COLO829 (cell line): Measurements from ENCODE around the gene MEI1.

Experiments used
- DNase-seq: peaks from one replicate; pipeline ENCODE4 v3.0.0; 2012; ENCODE audit warnings: low spot score

MEI1 gene

GRCh38 chr22:41782751-41783150 is 83.4 kb downstream of the MEI1 start:
- no peak for DNase-seq

GRCh38 chr22:41787331-41787730 is 88.0 kb downstream of the MEI1 start:
- DNase-seq: no peak

- DNase-seq: no peak
These were observed 94.6 kb downstream of the MEI1 start for GRCh38 chr22:41793871-41794270.

- DNase-seq: no peak
These were observed 99.4 kb downstream of the MEI1 start for GRCh38 chr22:41798736-41799135.

GRCh38 chr22:41799486-41800347 is 100.4 kb downstream of the MEI1 start:
- no peak for DNase-seq

DNA sequence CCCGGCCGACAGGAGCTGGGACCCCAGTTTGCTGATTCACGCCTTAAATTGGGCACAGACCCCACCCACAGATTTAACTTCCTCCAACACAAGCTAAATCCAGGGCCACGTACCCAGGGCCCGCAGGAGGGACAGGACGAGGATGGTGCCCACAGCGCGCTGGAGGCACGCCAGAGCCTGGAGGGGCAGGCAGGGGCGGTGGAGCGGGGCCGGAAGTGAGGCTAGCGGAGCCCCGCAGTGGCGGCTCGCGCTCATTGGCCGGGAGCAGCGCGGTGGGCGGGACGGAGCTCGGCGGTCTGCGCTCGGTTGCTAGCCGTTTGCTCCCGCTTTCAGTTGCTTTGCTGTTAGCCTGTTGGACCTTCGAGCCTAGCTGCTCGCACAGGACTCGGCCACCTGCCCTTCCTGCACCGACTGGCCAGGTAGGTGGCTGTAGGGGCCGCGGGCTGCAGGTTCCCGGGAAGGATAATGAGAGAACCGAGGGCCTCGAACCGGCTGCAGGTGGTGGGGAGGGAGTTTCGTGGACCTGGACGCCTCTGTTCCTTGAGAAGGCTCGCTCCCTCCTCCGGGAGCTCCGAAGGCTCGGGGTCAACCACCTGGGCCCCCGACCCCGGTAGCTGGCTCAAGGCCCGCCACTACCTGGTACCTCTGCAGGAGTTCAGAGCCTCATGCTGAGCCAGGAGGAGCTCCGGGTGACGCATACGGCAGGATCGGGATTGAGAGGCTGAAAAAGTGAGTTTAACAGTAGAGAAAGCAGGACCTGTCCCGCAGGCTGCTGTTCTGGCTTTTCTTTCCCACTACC is 101.2 kb downstream of the MEI1 start, which contains the start of gene CCDC134:
Gene CCDC134 (plus strand): TSS at position 332 of the 799 bp plus-strand sequence. CDS start 8,212 bp downstream, outside the sequence.
- peak; percentile 94 for DNase-seq

- no peak for DNase-seq
These were observed 102.0 kb downstream of the MEI1 start for GRCh38 chr22:41801147-41801819.

GRCh38 chr22:41801886-41802285 is 102.6 kb downstream of the MEI1 start:
- DNase-seq: no peak

DNA sequence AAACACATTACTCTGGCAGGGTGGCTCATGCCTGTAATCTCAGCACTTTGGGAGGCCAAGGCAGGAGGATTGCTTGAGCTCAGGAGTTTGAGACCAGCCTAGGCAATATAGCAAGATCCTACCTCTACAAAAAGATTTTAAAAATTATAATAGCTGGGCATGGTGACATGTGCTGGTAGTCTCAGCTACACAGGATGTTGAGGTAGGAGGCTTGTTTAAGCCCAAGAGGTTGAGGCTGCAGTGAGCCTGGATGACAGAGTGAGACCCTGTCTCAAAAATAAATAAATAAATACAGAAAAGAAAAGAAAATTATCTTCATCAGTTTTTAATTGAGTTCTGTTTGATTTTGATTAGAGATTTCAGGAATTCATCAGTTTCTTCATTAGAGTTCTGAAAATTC is 106.3 kb downstream of the MEI1 start:
- DNase-seq: no peak

- no peak for DNase-seq
These were observed 109.1 kb downstream of the MEI1 start for GRCh38 chr22:41808400-41808799.

DNA sequence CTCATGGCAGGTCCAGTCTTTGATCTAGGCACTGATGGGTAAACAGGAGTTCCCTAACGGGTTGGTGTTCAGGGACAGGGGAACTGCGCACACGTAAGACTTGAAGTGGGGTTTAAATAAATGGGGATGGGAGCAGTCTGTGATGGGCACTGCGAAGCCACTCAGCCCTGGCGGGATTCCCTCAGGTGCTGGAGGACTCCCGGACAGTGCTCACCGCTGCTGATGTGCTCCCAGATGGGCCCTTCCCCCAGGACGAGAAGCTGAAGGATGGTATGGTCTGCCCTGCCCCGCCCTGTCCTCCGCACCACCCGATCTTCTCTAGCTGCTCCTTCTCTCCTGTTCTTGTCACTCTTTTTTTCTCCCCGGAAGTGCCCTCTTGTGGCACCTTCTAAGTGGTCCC is 110.7 kb downstream of the MEI1 start:
- DNase-seq: no peak

DNA sequence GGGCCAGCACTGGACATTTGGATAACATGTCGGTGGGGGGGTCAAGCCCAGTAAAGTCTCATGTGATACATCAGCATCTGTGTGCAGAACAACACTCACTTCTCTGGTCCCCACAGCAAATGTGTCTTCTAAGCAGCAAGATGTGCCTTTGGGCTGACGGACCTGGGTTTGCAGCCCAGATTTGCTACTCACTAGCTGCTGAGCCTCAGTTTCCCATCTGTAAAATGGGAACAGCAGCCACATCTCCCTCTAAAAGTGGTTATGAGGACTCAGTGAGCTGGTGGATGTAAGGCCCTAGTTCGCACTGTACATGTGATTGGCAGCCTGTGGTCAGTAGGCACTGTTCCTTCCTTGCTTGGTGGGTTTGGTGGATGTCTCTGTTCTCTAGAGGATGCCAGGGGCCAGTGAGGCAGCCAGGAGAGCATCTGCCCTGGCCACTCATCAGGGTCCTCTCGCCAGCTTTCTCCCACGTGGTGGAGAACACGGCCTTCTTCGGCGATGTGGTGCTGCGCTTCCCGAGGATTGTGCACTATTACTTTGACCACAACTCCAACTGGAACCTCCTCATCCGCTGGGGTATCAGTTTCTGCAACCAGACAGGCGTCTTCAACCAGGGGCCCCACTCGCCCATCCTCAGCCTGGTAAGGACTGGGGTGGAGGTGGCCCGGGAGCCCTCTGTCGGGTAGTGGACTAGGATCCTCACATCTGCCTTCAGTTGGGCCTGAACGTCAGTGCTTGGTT is 113.7 kb downstream of the MEI1 start:
- no peak for DNase-seq

DNA sequence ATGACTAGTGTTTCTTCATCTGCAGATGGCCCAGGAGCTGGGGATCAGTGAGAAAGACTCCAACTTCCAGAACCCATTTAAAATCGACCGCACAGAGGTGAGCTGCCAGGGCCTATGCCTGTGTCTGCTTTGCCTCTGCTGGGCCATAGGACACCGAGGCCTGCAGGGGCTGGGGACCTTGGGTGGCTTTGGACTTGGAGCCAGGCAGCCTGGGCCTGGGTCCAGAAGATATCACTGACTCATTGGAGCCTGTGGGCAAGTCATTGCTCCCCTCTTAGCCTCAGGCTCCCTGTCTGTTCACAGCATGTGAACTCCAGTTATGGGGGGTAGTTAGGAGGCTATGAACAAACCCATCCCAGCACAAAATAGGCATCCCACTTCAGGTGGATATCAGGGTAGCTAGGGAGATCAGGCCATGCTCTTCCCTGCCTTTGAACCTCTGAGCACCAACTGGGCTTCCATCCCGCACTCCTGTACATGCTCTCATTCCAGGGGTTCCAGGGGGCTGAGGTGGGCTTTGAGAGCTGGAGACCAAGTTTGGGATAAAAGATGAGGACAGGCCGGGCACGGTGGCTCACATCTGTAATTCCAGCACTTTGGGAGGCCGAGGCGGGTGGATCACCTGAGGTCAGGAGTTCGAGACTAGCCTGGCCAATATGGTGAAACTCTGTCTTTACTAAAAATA is 114.6 kb downstream of the MEI1 start:
- DNase-seq: no peak

GRCh38 chr22:41815716-41816115 is 116.4 kb downstream of the MEI1 start:
- no peak for DNase-seq

DNA sequence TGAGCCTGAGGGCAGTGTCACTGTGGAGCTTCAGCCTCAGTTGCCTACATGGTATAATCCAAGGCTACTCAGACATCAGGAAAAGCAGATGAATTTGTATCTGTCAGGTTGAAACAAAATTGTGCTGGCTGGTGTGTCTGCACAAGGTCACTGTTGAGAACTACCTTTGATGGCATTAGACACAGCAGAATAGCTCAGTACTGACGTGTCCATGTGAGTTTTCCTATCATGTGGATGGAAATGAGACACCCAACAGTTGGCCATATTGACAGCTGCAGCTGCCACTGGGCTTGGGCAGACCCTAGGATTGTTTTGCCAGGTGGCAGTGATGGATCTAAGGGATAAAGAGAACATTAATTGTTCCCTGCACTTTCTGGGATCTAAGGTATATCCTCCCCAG is 116.9 kb downstream of the MEI1 start:
- no peak for DNase-seq

DNA sequence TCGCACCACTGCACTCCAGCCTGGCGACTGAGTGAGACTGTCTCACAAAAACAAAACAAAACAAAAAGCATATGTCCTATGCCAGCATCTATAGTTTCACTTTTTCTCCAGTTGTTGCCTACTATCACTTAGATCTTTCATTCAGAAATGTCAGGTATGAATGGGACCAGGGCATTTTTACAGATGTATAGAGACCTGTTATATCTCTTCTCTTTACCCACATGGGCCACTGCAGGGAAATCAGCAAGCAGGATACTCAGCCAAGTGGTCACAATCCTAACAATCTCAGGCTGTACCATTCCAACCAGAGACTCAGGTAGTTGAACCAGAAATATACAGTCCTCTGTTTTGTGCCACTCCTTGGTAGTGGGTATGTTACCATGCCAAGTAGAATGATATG is 117.6 kb downstream of the MEI1 start:
- no peak for DNase-seq

DNA sequence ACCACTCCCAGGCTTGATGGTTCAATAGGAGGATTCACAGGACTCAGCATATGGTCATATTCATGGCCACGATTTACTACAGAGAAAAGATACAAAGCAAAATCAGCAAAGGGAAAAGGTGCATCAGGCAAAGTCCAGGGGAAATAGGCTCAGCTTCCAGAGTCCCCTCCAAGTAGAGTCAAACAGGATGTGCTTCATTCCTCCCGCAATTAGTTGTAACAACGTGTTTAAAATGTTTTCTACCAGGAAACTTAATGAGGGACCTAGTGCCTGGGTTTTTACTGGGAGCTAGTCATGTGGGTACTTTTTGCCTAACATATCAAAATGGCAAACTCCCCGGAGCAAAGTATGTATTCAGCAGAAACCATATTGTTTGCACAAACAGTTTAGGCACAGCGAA is 118.7 kb downstream of the MEI1 start:
- DNase-seq: no peak

DNA sequence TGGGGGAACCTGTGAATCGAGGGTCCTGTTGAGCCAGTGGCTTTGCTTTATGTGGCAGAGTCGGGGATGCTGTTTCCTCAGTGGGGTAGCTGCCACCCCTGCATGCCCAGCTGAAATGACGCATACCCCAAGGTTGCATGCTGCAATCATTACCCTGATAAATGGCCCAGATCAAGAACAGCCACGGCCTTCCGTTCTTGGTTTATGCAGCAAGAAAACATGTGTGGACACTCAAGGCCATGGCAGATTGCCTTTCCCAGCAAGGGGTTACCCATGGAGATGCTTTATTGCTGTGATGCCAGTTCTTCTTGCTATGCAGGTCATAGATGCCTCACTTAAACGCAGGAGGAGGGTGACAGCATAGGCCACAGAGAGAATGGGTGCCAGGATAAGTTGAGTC is 119.3 kb downstream of the MEI1 start:
- no peak for DNase-seq

- DNase-seq: no peak
These were observed 120.0 kb downstream of the MEI1 start for GRCh38 chr22:41819257-41819656.

DNA sequence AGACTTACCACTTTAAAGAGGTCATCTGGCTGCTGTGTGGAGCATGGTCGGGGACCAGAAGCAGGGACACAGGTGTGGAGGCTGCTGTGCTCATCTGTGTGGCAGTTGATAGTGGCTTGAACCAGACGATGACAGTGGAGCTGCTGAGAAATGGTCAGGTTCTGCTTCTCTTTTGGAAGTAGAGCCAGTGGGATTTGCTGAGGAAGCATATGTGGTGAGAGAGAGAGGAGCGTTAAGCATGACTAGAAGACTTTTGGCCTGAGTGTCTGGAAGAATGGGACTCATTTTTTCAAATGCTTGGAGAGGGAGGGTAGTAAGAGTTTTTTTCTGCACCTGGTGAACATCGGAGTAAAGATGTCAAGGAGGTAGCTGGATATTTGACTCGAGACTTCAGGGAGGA is 121.1 kb downstream of the MEI1 start:
- DNase-seq: no peak
